Measurements from ENCODE around the gene CYB561A3.

Gene CYB561A3

GRCh38 chr11:61306221-61306620, 55.5 kb downstream of the CYB561A3 start:
- no peak for DNase-seq (ENCODE audit: low read depth)
- no peak overlapping the region for H3K4me3 ChIP-seq (ENCODE audit: low read length)
- no peak for TF ChIP-seq CTCF (IDR thresholded peaks at IDR 0.05; ENCODE audit: insufficient read depth, low read depth, low read length, missing control alignments)

DNA sequence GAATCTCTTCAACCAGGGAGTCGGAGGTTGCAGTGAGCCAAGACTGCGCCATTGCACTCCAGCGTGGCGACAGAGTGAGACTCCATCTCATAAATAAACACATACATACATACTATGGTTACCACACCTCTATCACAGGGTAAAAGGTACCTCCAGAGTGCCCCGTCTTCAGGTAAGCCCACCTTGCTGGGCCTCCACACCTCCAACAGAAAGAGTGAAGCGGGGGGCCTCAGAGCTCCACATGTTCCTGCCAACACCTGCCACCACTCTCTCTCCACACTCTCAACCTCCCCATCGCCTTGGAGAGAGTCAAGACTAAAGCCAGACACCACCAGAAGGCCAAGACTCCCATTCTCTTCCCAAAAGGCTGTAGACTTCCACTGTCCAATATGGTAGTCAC, 56.3 kb downstream of the CYB561A3 start:
- no peak for TF ChIP-seq CTCF (IDR thresholded peaks at IDR 0.05; ENCODE audit: insufficient read depth, low read depth, low read length, missing control alignments)
- no peak for DNase-seq (ENCODE audit: low read depth)
- H3K4me3 ChIP-seq (ENCODE audit: low read length), result no peak overlapping the region

- no peak for DNase-seq (ENCODE audit: low read depth)
- no peak overlapping the region for H3K4me3 ChIP-seq (ENCODE audit: low read length)
- TF ChIP-seq CTCF (IDR thresholded peaks at IDR 0.05; ENCODE audit: insufficient read depth, low read depth, low read length, missing control alignments), result no peak
Measured at GRCh38 chr11:61303725-61304124, 58.0 kb downstream of the CYB561A3 start.

DNA sequence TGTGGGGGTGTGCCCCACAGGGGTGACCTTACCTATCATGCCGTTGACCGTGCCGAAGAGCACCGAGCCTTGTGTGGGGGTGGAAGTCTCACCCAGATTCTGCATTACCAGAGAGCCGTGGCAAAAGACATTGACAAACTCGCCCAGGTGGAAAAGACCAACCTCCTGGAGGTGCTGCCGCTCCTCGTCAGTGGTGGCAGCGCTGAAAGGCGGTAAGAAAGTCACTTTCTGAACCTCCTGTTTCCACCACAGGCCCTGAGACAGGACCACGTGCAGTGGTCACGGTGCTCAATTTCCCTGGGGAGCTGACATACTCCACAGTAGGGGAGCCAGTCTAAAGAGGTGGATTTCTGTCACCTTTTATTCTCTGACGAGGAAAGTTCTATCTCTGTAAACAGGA, 59.1 kb downstream of the CYB561A3 start:
- DNase-seq (ENCODE audit: low read depth), result no peak
- no peak for TF ChIP-seq CTCF (IDR thresholded peaks at IDR 0.05; ENCODE audit: insufficient read depth, low read depth, low read length, missing control alignments)
- H3K4me3 ChIP-seq (ENCODE audit: low read length), result no peak overlapping the region

Measured in epithelial cell of esophagus (primary cell).